ENCODE results near the gene SCYGR4. TPM values are rescaled to one million over a fixed set of nuclear protein-coding genes. Genes with fewer than 3 reads are reported as not detected.

SCYGR4 gene
- total and polyA plus RNA-seq, 9 donors = not detected

DNA sequence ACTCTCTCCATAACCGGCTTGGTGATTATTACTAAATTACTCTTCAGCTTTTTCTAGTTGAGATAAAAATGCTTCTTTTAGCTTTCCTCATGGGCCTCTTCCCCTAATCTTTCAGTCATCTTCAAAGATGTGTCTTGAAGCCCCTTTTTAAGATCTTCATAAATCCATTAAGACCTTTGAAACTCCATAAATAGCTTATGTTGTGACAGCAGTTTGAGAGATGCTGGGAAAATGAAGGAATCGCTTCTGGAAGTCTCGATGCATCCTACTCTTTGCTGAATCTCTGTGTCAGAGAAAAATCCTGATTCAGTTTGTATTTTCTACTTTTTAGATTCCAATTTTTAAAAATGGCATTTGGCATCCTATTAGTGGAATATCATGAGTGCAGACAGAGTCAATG lies 13.0 kb downstream of the SCYGR4 start:
- WGBS (ENCODE audit: insufficient coverage) = no CpG with 5 or more reads among the region's 3 CpGs

DNA sequence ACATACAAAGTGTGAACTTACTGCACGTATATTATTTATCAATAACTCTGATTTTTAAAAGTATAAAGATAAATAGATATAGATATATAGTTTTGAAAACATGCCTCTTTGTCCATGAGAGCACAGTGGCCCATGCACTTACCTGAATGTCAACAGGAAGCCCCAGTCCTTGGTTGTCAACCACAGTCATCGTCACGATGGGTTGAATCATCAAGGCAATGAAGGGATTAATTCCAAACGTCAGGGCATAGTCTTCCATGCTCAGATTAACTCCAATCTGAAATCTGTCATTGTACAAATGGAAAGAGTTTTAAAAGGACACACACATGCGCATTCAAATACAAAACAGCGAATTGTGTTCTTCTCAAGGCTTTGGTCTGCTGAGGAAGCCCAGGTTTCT lies 15.5 kb downstream of the SCYGR4 start:
- no peaks in the 10 kb centered on the region for H3K27me3 ChIP-seq (ENCODE audit: control insufficient read depth, insufficient read depth, low read length)
- H3K4me1 ChIP-seq (ENCODE audit: control insufficient read depth, insufficient read depth, low read length) = no peaks in the 10 kb centered on the region
- H3K9me3 ChIP-seq (replicated peaks; ENCODE audit: control insufficient read depth, low read depth, low read length) = no peaks in the 10 kb centered on the region
- no peaks in the 10 kb centered on the region for H3K36me3 ChIP-seq (ENCODE audit: control insufficient read depth, insufficient read depth, low read length)
- no peak overlapping the region for H3K4me3 ChIP-seq (ENCODE audit: low read length)
- no peak for DNase-seq
- 100% methylated on average over 1 of the region's 6 CpGs for WGBS (ENCODE audit: insufficient coverage)
- H3K27ac ChIP-seq (ENCODE audit: low read length) = no peak overlapping the region

More for the DNA sequence above, 13.0 kb downstream of the SCYGR4 start:
- Histone ChIP-seq H3K36me3 (ENCODE audit: control insufficient read depth, insufficient read depth, low read length) (no peaks in the 10 kb centered on the region), H3K9me3 (replicated peaks; ENCODE audit: control insufficient read depth, low read depth, low read length) (no peaks in the 10 kb centered on the region), H3K27ac (ENCODE audit: low read length) (no peak overlapping the region), H3K27me3 (ENCODE audit: control insufficient read depth, insufficient read depth, low read length) (no peaks in the 10 kb centered on the region), H3K4me3 (ENCODE audit: low read length) (no peak overlapping the region), H3K4me1 (ENCODE audit: control insufficient read depth, insufficient read depth, low read length) (no peaks in the 10 kb centered on the region)
- DNase-seq = no peak

DNA sequence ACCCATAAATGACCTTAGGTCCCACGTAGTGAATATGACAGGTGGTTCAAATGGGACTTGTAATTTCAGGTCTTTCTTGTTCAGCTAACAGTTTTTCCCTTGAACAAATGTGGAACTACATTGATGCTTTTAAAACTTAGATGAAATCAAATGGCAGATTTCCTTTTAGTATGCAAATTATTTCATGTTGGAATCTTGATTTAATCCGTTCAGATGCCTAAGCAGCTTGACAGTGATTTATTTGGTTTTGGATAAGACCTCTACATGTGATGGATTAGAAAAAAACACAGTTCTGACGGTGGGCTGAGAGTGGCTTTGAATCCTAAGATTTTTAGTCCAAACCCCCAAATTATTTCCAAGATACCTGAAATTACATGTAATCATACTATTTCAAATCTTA lies 16.9 kb downstream of the SCYGR4 start:
- Histone ChIP-seq H3K27ac (ENCODE audit: low read length) (no peak overlapping the region), H3K4me1 (ENCODE audit: control insufficient read depth, insufficient read depth, low read length) (no peaks in the 10 kb centered on the region), H3K9me3 (replicated peaks; ENCODE audit: control insufficient read depth, low read depth, low read length) (no peaks in the 10 kb centered on the region), H3K27me3 (ENCODE audit: control insufficient read depth, insufficient read depth, low read length) (no peaks in the 10 kb centered on the region), H3K4me3 (ENCODE audit: low read length) (no peak overlapping the region), H3K36me3 (ENCODE audit: control insufficient read depth, insufficient read depth, low read length) (no peaks in the 10 kb centered on the region)
- no peak for DNase-seq
- no CpG with 5 or more reads among the region's 3 CpGs for WGBS (ENCODE audit: insufficient coverage)

DNA sequence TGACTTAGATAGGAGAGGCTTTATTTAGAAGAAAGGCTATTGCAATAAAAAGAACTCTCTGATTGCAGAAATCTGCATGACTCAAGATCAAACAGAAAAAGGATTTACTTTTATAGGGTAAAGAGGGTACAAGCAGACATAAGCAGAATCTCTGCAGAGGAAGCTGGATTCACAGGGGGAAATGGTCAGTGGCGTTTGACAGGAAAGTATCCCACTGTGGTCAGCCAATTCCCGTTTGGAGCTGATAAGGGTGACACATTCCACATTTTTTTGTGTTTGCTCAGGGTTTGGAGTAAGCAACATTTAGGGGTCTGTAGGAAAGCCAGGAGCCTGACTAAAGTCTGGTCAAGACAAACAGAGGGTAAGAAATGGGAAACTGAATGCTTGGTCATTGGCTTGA lies 25.4 kb downstream of the SCYGR4 start:
- Histone ChIP-seq H3K36me3 (ENCODE audit: control insufficient read depth, insufficient read depth, low read length) (no peaks in the 10 kb centered on the region), H3K4me1 (ENCODE audit: control insufficient read depth, insufficient read depth, low read length) (no peaks in the 10 kb centered on the region), H3K9me3 (replicated peaks; ENCODE audit: control insufficient read depth, low read depth, low read length) (no peaks in the 10 kb centered on the region), H3K27ac (ENCODE audit: low read length) (no peak overlapping the region), H3K4me3 (ENCODE audit: low read length) (no peak overlapping the region), H3K27me3 (ENCODE audit: control insufficient read depth, insufficient read depth, low read length) (no peaks in the 10 kb centered on the region)
- WGBS (ENCODE audit: insufficient coverage) = 6% methylated on average over 2 of the region's 2 CpGs
- no peak for DNase-seq

DNA sequence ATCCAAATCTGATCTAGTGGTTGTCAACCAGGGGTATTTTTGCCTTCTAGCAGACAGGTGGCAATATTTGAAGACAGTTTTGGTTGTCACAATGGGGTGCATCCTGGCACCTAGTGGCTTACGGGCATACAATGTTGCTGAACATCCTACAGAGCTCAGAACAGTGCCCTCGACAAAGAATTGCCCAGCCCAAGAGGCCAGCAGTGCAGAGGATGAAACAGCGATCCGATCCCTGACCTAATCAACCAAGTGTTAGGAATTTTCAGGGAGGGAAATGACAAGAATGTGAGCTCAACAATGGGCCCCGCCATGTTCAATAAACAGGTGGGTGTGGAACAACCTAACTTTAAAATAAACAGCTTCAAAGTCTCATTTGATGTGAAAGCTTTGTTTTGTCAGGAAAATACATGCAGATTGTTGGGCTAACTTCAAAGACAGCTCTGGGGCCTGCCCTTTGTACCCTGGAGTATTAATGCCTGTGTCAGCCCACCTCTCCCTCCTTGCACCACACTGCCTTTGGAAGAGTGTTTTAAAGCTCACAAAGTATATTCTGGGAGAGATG lies 26.8 kb downstream of the SCYGR4 start:
- H3K4me1 ChIP-seq (ENCODE audit: control insufficient read depth, insufficient read depth, low read length) = no peaks in the 10 kb centered on the region
- H3K27ac ChIP-seq (ENCODE audit: low read length) = no peak overlapping the region
- no peak overlapping the region for H3K4me3 ChIP-seq (ENCODE audit: low read length)
- WGBS (ENCODE audit: insufficient coverage) = 79% methylated on average over 4 of the region's 5 CpGs
- DNase-seq = no peak
- no peaks in the 10 kb centered on the region for H3K27me3 ChIP-seq (ENCODE audit: control insufficient read depth, insufficient read depth, low read length)
- H3K9me3 ChIP-seq (replicated peaks; ENCODE audit: control insufficient read depth, low read depth, low read length) = no peaks in the 10 kb centered on the region
- H3K36me3 ChIP-seq (ENCODE audit: control insufficient read depth, insufficient read depth, low read length) = no peaks in the 10 kb centered on the region

DNA sequence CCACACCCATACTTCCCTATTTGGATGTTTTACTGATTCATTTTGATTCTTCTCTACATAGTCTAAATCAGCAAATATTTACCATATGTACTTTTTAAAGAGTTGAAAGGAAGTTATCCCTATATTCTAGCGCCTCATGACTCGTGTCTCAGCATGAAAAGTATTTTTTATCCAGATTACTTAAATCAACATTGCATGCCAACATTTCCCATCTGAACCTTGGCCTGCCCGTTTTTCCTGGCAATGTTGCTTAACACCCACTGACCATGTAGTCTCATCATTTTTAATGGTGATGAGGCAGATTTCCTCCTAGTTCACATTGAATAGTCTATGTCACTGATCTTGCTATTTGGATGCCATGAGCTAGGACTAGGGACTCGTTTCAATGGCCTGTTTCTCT lies 36.1 kb downstream of the SCYGR4 start:
- Histone ChIP-seq H3K27me3 (ENCODE audit: control insufficient read depth, insufficient read depth, low read length) (no peaks in the 10 kb centered on the region), H3K4me3 (ENCODE audit: low read length) (no peak overlapping the region), H3K4me1 (ENCODE audit: control insufficient read depth, insufficient read depth, low read length) (no peaks in the 10 kb centered on the region), H3K27ac (ENCODE audit: low read length) (no peak overlapping the region), H3K9me3 (replicated peaks; ENCODE audit: control insufficient read depth, low read depth, low read length) (no peaks in the 10 kb centered on the region), H3K36me3 (ENCODE audit: control insufficient read depth, insufficient read depth, low read length) (no peaks in the 10 kb centered on the region)
- DNase-seq = no peak
- no CpG with 5 or more reads among the region's 4 CpGs for WGBS (ENCODE audit: insufficient coverage)

DNA sequence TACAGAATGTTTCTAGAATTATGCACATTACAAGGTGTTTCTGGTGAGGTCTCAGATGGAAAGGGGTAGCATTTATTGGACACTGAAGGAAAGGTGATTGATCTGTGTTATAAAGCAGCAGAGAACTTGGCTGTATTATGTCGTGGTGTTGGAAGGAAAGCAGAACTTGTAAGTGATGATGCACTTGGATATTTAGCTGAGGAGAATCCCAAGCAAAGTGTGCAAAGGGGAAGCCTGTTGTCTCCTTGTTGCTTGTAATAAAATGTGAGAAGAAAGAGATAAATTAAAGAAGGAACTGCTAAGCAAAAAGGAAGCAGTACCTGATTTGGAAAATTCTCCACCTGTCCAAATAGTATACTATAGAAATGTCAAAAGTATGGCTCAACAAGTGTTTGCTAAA lies 37.1 kb downstream of the SCYGR4 start:
- Histone ChIP-seq H3K36me3 (ENCODE audit: control insufficient read depth, insufficient read depth, low read length) (no peaks in the 10 kb centered on the region), H3K4me3 (ENCODE audit: low read length) (no peak overlapping the region), H3K9me3 (replicated peaks; ENCODE audit: control insufficient read depth, low read depth, low read length) (no peaks in the 10 kb centered on the region), H3K27me3 (ENCODE audit: control insufficient read depth, insufficient read depth, low read length) (no peaks in the 10 kb centered on the region), H3K4me1 (ENCODE audit: control insufficient read depth, insufficient read depth, low read length) (no peaks in the 10 kb centered on the region), H3K27ac (ENCODE audit: low read length) (no peak overlapping the region)
- no peak for DNase-seq
- 45% methylated on average over 1 of the region's 1 CpG for WGBS (ENCODE audit: insufficient coverage)

DNA sequence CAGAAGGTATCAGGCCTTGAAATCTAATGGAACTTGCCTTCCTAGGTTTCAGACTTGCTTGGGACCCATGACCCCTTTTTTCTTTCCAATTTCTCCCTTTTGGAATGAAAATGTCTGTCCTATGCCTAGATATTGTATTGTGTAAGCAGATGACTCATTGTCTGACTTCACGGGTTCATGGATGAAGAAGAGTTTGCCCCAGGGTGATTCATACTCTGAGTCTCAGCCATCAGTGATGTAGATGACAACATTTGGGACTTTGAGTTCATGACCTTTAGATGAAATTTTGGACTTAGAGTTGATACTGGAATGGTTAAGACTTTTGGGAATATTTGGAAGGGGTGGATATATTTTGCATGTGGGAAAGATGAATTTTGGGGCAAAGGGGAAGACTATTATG lies 38.2 kb downstream of the SCYGR4 start:
- Histone ChIP-seq H3K36me3 (ENCODE audit: control insufficient read depth, insufficient read depth, low read length) (no peaks in the 10 kb centered on the region), H3K4me1 (ENCODE audit: control insufficient read depth, insufficient read depth, low read length) (no peaks in the 10 kb centered on the region), H3K27me3 (ENCODE audit: control insufficient read depth, insufficient read depth, low read length) (no peaks in the 10 kb centered on the region), H3K4me3 (ENCODE audit: low read length) (no peak overlapping the region), H3K27ac (ENCODE audit: low read length) (no peak overlapping the region), H3K9me3 (replicated peaks; ENCODE audit: control insufficient read depth, low read depth, low read length) (no peaks in the 10 kb centered on the region)
- WGBS (ENCODE audit: insufficient coverage) = 18% methylated on average over 1 of the region's 1 CpG
- DNase-seq = peak; percentile 24

DNA sequence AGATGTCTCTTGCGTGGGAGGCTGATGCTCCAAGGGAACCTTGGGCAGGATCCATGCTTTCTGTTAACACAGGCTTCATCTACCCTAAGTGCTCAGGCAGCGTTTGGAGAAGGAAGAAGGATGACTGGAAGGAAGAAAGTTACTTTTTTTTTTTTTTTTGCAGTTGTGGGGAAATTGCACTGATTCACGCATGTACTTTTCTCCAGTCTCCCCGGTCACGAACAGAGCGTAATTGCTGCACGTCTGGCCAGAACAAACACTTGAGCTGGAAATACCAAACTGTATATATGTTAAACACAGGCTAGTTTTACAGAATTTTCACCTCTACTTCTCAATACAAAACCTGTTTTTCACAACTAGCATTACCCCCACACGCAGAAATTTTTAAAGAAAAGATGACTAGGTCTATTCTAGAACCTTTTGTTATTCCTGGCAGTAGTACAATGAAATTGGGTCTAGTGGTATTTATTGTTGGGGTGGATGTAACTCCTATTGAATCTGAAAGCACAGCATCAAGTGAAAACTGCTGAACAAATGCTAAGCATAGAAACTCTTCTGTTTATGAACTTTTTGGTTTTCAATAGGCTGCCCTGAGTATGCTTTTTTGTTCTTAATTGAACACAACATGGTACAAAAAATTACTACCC lies 40.0 kb downstream of the SCYGR4 start:
- H3K27me3 ChIP-seq (ENCODE audit: control insufficient read depth, insufficient read depth, low read length) = no peaks in the 10 kb centered on the region

DNA sequence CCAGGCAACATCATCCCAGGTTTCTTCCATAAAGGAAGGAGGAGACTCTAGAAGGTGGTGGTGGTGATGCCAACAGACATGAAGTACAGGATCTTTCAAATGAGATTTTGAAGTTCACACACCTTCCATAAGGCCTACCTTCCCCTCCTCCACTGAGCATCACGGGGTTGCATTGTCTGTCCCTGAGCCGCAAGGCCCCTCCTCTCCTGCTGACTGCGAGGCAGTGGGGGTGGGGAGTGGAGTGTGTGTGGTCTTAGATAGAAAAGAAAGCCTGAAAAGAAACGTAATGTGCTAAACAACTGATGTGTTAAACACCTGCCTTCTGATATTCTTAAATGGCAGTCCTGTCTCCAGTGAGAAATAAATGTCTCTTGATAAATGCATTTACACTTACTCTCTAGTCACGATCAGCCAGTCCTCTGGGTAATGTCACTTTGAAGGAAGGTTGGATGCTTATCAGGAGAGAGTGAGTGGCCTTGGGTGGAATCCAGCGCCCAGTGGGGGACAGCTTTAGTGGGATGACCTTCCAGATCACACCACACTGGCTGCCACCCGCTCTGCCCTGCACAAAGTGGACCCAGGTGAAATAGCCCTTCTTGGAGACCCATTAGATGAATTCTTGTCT lies 43.8 kb downstream of the SCYGR4 start:
- Histone ChIP-seq H3K27ac (ENCODE audit: low read length) (no peak overlapping the region), H3K27me3 (ENCODE audit: control insufficient read depth, insufficient read depth, low read length) (no peaks in the 10 kb centered on the region), H3K4me1 (ENCODE audit: control insufficient read depth, insufficient read depth, low read length) (no peaks in the 10 kb centered on the region), H3K36me3 (ENCODE audit: control insufficient read depth, insufficient read depth, low read length) (no peaks in the 10 kb centered on the region), H3K9me3 (replicated peaks; ENCODE audit: control insufficient read depth, low read depth, low read length) (no peaks in the 10 kb centered on the region), H3K4me3 (ENCODE audit: low read length) (no peak overlapping the region)
- WGBS (ENCODE audit: insufficient coverage) = no CpG with 5 or more reads among the region's 7 CpGs
- no peak for DNase-seq

More for the DNA sequence above, 40.0 kb downstream of the SCYGR4 start:
- no peak for DNase-seq
- Histone ChIP-seq H3K27ac (ENCODE audit: low read length) (no peak overlapping the region), H3K4me1 (ENCODE audit: control insufficient read depth, insufficient read depth, low read length) (no peaks in the 10 kb centered on the region), H3K9me3 (replicated peaks; ENCODE audit: control insufficient read depth, low read depth, low read length) (no peaks in the 10 kb centered on the region), H3K36me3 (ENCODE audit: control insufficient read depth, insufficient read depth, low read length) (no peaks in the 10 kb centered on the region), H3K4me3 (ENCODE audit: low read length) (no peak overlapping the region)
- no CpG with 5 or more reads among the region's 8 CpGs for WGBS (ENCODE audit: insufficient coverage)
